HepG2 (cell line): ENCODE data around the gene BHLHA9. TPM values are rescaled to one million over a fixed set of nuclear protein-coding genes. Genes with fewer than 3 reads are reported as not detected.
"Not testable (repeated sequence)": the region's sequence is repeated elsewhere in the genome, so short reads cannot be mapped to it uniquely, and the experiment has no call there.

ENCODE experiments used
- ATAC-seq: fragments of 200-7000 bp; cut with Tn5 transposase; 3 replicates; pipeline ENCODE4 v1.9.1; 2020; ENCODE audit warnings: mild to moderate bottlenecking, moderate library complexity
- BruUV-seq: library from RNA; stranded (reverse); fragments of 400-500 nt; replicated peaks from 2 replicates; lab custom pipeline; 2021; lab: Mats Ljungman, UMichigan
- CTCF ChIA-PET: fragments of 300-600 bp; formaldehyde crosslinking; extraction: SDS; loops from one replicate; lab custom pipeline; 2021; ENCODE audit warnings: low total read pairs, inconsistent platforms, low intra/inter-chr PET ratio; lab: Yijun Ruan, JAX
- POLR2A ChIA-PET: fragments of 350-600 bp; sonication (Branson Sonifier 250); formaldehyde crosslinking; loops from one replicate; lab custom pipeline; 2020; ENCODE audit warnings: antibody characterized with exemption, inconsistent platforms; lab: Yijun Ruan, JAX
- DNase-seq: peaks from one replicate; pipeline ENCODE4 v3.0.0-alpha.2; 2015; ENCODE audit warnings: low spot score
- FAIRE-seq: peaks from 3 replicates; lab custom pipeline; 2011; peaks lifted over from hg19 to GRCh38; lab: Jason Lieb, UNC
- H2AFZ ChIP-seq: one replicate; pipeline ENCODE4 v1.6.1; 2011; ENCODE audit warnings: low read length, inconsistent platforms
- H3K27ac ChIP-seq: fragments of 300-600 bp; 3 replicates; pipeline ENCODE4 v1.8.0; 2011; ENCODE audit warnings: mixed run types, mild to moderate bottlenecking, mixed read lengths, low read length, inconsistent platforms; ENCODE audit not compliant: insufficient read depth; ENCODE audit errors: extremely low read length
- H3K27me3 ChIP-seq, 2 experiments: fragments of 200-600 bp in 1 of 2; 2 replicates in 1 of 2; 3 replicates in 1 of 2; pipeline versions ENCODE4 v1.6.0 to v1.8.0; 2011; ENCODE audit warnings: low read length in 2 of 2, mild to moderate bottlenecking in 2 of 2, moderate library complexity in 2 of 2, inconsistent platforms in 1 of 2; ENCODE audit not compliant: insufficient read depth in 2 of 2, control insufficient read depth in 1 of 2
- H3K36me3 ChIP-seq, 2 experiments: fragments of 200-600 bp in 1 of 2; replicated peaks in 1 of 2; 2 replicates in 1 of 2; 3 replicates in 1 of 2; pipeline versions ENCODE4 v1.5.1 to v1.8.0; 2011; ENCODE audit warnings: low read length in 2 of 2, inconsistent platforms in 1 of 2; ENCODE audit not compliant: insufficient read depth in 2 of 2, control insufficient read depth in 1 of 2
- H3K4me1 ChIP-seq: 2 replicates; pipeline ENCODE4 v1.5.1; 2012; ENCODE audit warnings: low read length, inconsistent platforms; ENCODE audit not compliant: insufficient read depth
- H3K4me2 ChIP-seq: 2 replicates; pipeline ENCODE4 v1.6.0; 2011; ENCODE audit warnings: low read depth, low read length, inconsistent platforms
- H3K4me3 ChIP-seq, 3 experiments: fragments of 200-600 bp in 1 of 3; sonication (generic), shearing (Covaris generic) in 1 of 3; replicated peaks in 1 of 3; 2 replicates each; pipeline ENCODE4 v1.5.1; 2011 to 2016; ENCODE audit warnings: low read length in 3 of 3, inconsistent platforms in 2 of 3, low read depth in 2 of 3, mild to moderate bottlenecking in 2 of 3, control low read depth in 1 of 3, mixed read lengths in 1 of 3; ENCODE audit not compliant: insufficient read depth in 1 of 3
- H3K79me2 ChIP-seq: one replicate; pipeline ENCODE4 v1.6.1; 2011; ENCODE audit warnings: low read length, inconsistent platforms; ENCODE audit not compliant: insufficient read depth
- H3K9ac ChIP-seq: 2 replicates; pipeline ENCODE4 v1.6.0; 2011; ENCODE audit warnings: mild to moderate bottlenecking, low read depth, low read length, inconsistent platforms; ENCODE audit not compliant: insufficient read depth
- H3K9me3 ChIP-seq: 2 replicates; pipeline ENCODE4 v1.5.1; 2012; ENCODE audit warnings: mild to moderate bottlenecking, low read length
- H4K20me1 ChIP-seq: 2 replicates; pipeline ENCODE4 v1.6.0; 2011; ENCODE audit warnings: inconsistent platforms, mild to moderate bottlenecking, low read length, moderate library complexity; ENCODE audit not compliant: insufficient read depth
- BRF2 ChIP-seq: sonication (generic); formaldehyde crosslinking; IDR thresholded peaks from 2 replicates; pipeline ENCODE4 v1.8.1; 2022; ENCODE audit warnings: mild to moderate bottlenecking, missing genetic modification reagents
- RFX1 ChIP-seq: fragments of 450-650 bp; IDR thresholded peaks from 2 replicates; pipeline ENCODE4 v1.6.1; 2017
- RFX3 ChIP-seq: IDR thresholded peaks from 2 replicates; pipeline ENCODE4 v1.6.1; 2016; ENCODE audit warnings: missing biosample characterization, missing genetic modification reagents
- TFAP4 ChIP-seq: sonication (generic); IDR thresholded peaks from 2 replicates; pipeline ENCODE4 v1.6.1; 2016; ENCODE audit warnings: low read depth, borderline replicate concordance
- U2AF2 ChIP-seq: fragments of 200-400 bp; formaldehyde crosslinking; IDR thresholded peaks from 2 replicates; pipeline ENCODE4 v1.6.1; 2017; ENCODE audit warnings: low read depth, mild to moderate bottlenecking, low read length
- USF2 ChIP-seq, 2 experiments: sonication (generic) in 1 of 2; formaldehyde crosslinking in 1 of 2; IDR thresholded peaks; 2 replicates each; pipeline versions ENCODE4 v1.5.1 to v1.6.1; 2011 to 2020; ENCODE audit warnings: borderline replicate concordance in 1 of 2, low read depth in 1 of 2, low read length in 1 of 2, mild to moderate bottlenecking in 1 of 2, missing genetic modification reagents in 1 of 2, moderate library complexity in 1 of 2
- ZNF777 ChIP-seq: sonication (generic); formaldehyde crosslinking; IDR thresholded peaks from 2 replicates; pipeline ENCODE4 v1.4.0; 2020; ENCODE audit warnings: missing genetic modification reagents
- WGBS: methylation state at CpG from one replicate; pipeline ENCODE4 v1.1.6; 2017; ENCODE audit warnings: low lambda C conversion rate; 5-methylcytosine and 5-hydroxymethylcytosine counted together
- in situ Hi-C: cut with HindIII; loops from 2 replicates; pipeline ENCODE4 v1.10.0; 2017; ENCODE audit warnings: low pct_unique_long_range_greater_than_20kb; ENCODE audit not compliant: extremely low pct_ligation_motif_present
- intact Hi-C: fragments of 100-400 bp; cut with micrococcal nuclease; formaldehyde crosslinking; loops from one replicate; pipeline ENCODE4 v1.10.0; 2022; ENCODE audit not compliant: unreplicated experiment
- polyA plus RNA-seq, 8 experiments: library from polyadenylated mRNA; depleted of rRNA in 3 of 8; stranded (reverse) in 7 of 8; unstranded in 1 of 8; fragments of >200 nt; fragmentation: Illumina TruSeq in 4 of 8; extraction: Trizol in 4 of 8; gene quantifications; 2 replicates each; pipeline versions ENCODE4 v1.2.1 to v1.2.3, GENCODE V29; 2011 to 2016; ENCODE audit warnings: low read depth in 4 of 8, missing spikeins in 1 of 8, mixed read lengths in 1 of 8; ENCODE audit not compliant: insufficient read depth in 1 of 8
- total RNA-seq, 5 experiments: library from RNA; depleted of rRNA; stranded (reverse); fragments of >200 nt; fragmentation: Illumina TruSeq; extraction: Trizol; gene quantifications; 2 replicates each; pipeline ENCODE4 v1.2.3, GENCODE V29; 2016; ENCODE audit warnings: low read depth in 1 of 5

The BHLHA9 gene
- total and polyA plus RNA-seq, 2 of the 13 experiments (the other 11 are each of a cell fraction or from before 2014, with no cell fraction given), result not detected

- FAIRE-seq, H3K4me1 ChIP-seq, H3K4me2 ChIP-seq, in situ Hi-C loops, H3K4me3 ChIP-seq, intact Hi-C loops, H3K36me3 ChIP-seq, H3K79me2 ChIP-seq, H4K20me1 ChIP-seq, H3K9me3 ChIP-seq, DNase-seq, CTCF ChIA-PET, ATAC-seq, H3K27ac ChIP-seq, BruUV-seq, POLR2A ChIA-PET, H3K9ac ChIP-seq, H2AFZ ChIP-seq: not testable (repeated sequence)
- 44% methylated on average over 14 of the region's 16 CpGs for WGBS
- peaks cover 8 to 45% of the 10 kb centered on the region in 2 experiments for H3K27me3 ChIP-seq
Observed at GRCh38 chr17:1307829-1308228, 37.6 kb downstream of the BHLHA9 start.

- WGBS, result 66% methylated on average over 7 of the region's 9 CpGs
- FAIRE-seq (no peak), DNase-seq (peak; percentile 13), ATAC-seq (peak; percentile 67)
- Histone ChIP-seq H3K27ac (no peak overlapping the region), H3K4me1 (0 out of 2 replicates have a peak, but pooled peaks cover 6% of the 10 kb centered on the region), H3K4me2 (no peak overlapping the region), H2AFZ (no peak overlapping the region), H3K4me3 (no peak overlapping the region), H3K9ac (no peak overlapping the region), H3K36me3 (no peaks in the 10 kb centered on the region), H3K27me3 (peaks cover 2 to 26% of the 10 kb centered on the region in 2 experiments; a peak in 3 of 5 replicates), H4K20me1 (no peaks in the 10 kb centered on the region), H3K9me3 (no peaks in the 10 kb centered on the region), H3K79me2 (no peaks in the 10 kb centered on the region)
- no TSS peak for BruUV-seq
- ChIA-PET POLR2A (no interaction called here), CTCF (no interaction called here)
- TF ChIP-seq RFX3 (CRISPR knock-in tag) (peak; percentile 76), BRF2 (CRISPR knock-in tag) (no peak), ZNF777 (CRISPR knock-in tag) (no peak), U2AF2 (0 out of 2 replicates have a peak, but pooled peaks have one; percentile 38), RFX1 (peak; percentile 60), USF2 (IDR thresholded peaks at IDR 0.05; ENCODE audit: low read depth, low read length) (0 out of 2 replicates have a peak, but pooled peaks have one; percentile 30), USF2 (CRISPR knock-in tag; IDR thresholded peaks at IDR 0.05; ENCODE audit: borderline replicate concordance) (no peak; the same call in 1 of the 2 replicates), TFAP4 (peak; percentile 64; the same call in 1 of the 2 replicates)
- in situ Hi-C loops, result no loop called here
- intact Hi-C loops, result no loop called here
Observed at GRCh38 chr17:1312261-1312870, 42.1 kb downstream of the BHLHA9 start.
